KMS-11 (cell line): ENCODE data around the gene KCNG4.

Source experiments
- H2AFZ ChIP-seq: fragments of 200-600 bp; sonication (generic); 2 replicates; pipeline ENCODE4 v1.6.1; 2016; ENCODE audit warnings: antibody characterized with exemption, mixed run types, low read depth
- H3K27ac ChIP-seq: fragments of 200-600 bp; sonication (generic); 2 replicates; pipeline ENCODE4 v1.6.1; 2016; ENCODE audit warnings: mild to moderate bottlenecking, mixed run types
- H3K27me3 ChIP-seq: fragments of 200-600 bp; sonication (generic); 2 replicates; pipeline ENCODE4 v1.6.1; 2017; ENCODE audit warnings: mild to moderate bottlenecking, low read depth, mixed run types, moderate library complexity; ENCODE audit not compliant: insufficient read depth
- H3K36me3 ChIP-seq: fragments of 200-600 bp; sonication (generic); 2 replicates; pipeline ENCODE4 v1.6.1; 2017; ENCODE audit warnings: mild to moderate bottlenecking, mixed run types; ENCODE audit not compliant: insufficient read depth
- H3K4me1 ChIP-seq: fragments of 200-600 bp; sonication (generic); 2 replicates; pipeline ENCODE4 v1.6.1; 2016; ENCODE audit warnings: mild to moderate bottlenecking, low read depth, mixed run types; ENCODE audit not compliant: poor library complexity, severe bottlenecking
- H3K4me2 ChIP-seq: fragments of 200-600 bp; sonication (generic); 2 replicates; pipeline ENCODE4 v1.7.0; 2016; ENCODE audit warnings: mild to moderate bottlenecking, mixed run types
- H3K4me3 ChIP-seq: fragments of 200-600 bp; sonication (generic); IDR thresholded peaks from 2 replicates; pipeline ENCODE4 v1.6.1; 2017; ENCODE audit warnings: low read depth, low read length, mixed read lengths; ENCODE audit not compliant: insufficient read depth
- H3K79me2 ChIP-seq: fragments of 200-600 bp; sonication (generic); 2 replicates; pipeline ENCODE4 v1.6.1; 2016; ENCODE audit warnings: low read depth, mixed run types; ENCODE audit not compliant: insufficient read depth
- H3K9ac ChIP-seq: fragments of 200-600 bp; sonication (generic); 2 replicates; pipeline ENCODE4 v1.6.1; 2016; ENCODE audit warnings: mild to moderate bottlenecking, mixed run types
- H4K20me1 ChIP-seq: fragments of 200-600 bp; sonication (generic); 2 replicates; pipeline ENCODE4 v1.6.1; 2016; ENCODE audit warnings: mild to moderate bottlenecking, mixed run types; ENCODE audit not compliant: insufficient read depth
- CTCF ChIP-seq: fragments of 200-600 bp; sonication (generic); conservative IDR thresholded peaks from 2 replicates; pipeline ENCODE4 v1.6.1; 2017; ENCODE audit warnings: low read depth, mild to moderate bottlenecking, antibody characterized with exemption, low read length, moderate library complexity, mixed read lengths

The KCNG4 gene

GRCh38 chr16:84239909-84240308 lies at the start of gene KCNG4:
KCNG4 (minus strand) TSS chr16:84240012; CDS start chr16:84237485, 2,527 bp downstream.
- Histone ChIP-seq H3K36me3 (no peaks in the 10 kb centered on the region), H2AFZ (no peak within 1 kb of the TSS), H3K4me1 (no peaks in the 10 kb centered on the region), H3K79me2 (no peaks in the 10 kb centered on the region), H3K27ac (no peak within 1 kb of the TSS), H4K20me1 (no peaks in the 10 kb centered on the region), H3K4me3 (no peak within 1 kb of the TSS), H3K27me3 (peaks cover 69% of the 10 kb centered on the region; the same call in 1 of the 2 replicates), H3K9ac (no peak within 1 kb of the TSS), H3K4me2 (no peak within 1 kb of the TSS)
- TF ChIP-seq CTCF: no peak

- Histone ChIP-seq H3K79me2 (no peaks in the 10 kb centered on the region), H2AFZ (no peak overlapping the region), H4K20me1 (no peaks in the 10 kb centered on the region), H3K27me3 (peaks cover 81% of the 10 kb centered on the region), H3K36me3 (no peaks in the 10 kb centered on the region), H3K4me1 (no peaks in the 10 kb centered on the region), H3K9ac (no peak overlapping the region), H3K4me2 (no peak overlapping the region), H3K4me3 (no peak overlapping the region), H3K27ac (no peak overlapping the region)
- TF ChIP-seq CTCF: no peak
Measured at GRCh38 chr16:84288902-84289301, 49.1 kb upstream of the KCNG4 start.

- Histone ChIP-seq H3K9ac (no peak overlapping the region), H3K36me3 (no peaks in the 10 kb centered on the region), H3K4me1 (no peaks in the 10 kb centered on the region), H3K79me2 (no peaks in the 10 kb centered on the region), H4K20me1 (no peaks in the 10 kb centered on the region), H3K27ac (no peak overlapping the region), H3K27me3 (peaks cover 85% of the 10 kb centered on the region), H3K4me3 (no peak overlapping the region), H3K4me2 (no peak overlapping the region), H2AFZ (no peak overlapping the region)
- TF ChIP-seq CTCF: no peak
Measured at GRCh38 chr16:84286578-84287240, 46.9 kb upstream of the KCNG4 start.

- H4K20me1 ChIP-seq: no peaks in the 10 kb centered on the region
- H3K4me3 ChIP-seq: no peak overlapping the region
- H3K27me3 ChIP-seq: peaks cover 88% of the 10 kb centered on the region
- H2AFZ ChIP-seq: no peak overlapping the region
- H3K36me3 ChIP-seq: no peaks in the 10 kb centered on the region
- TF ChIP-seq CTCF: no peak
- no peak overlapping the region for H3K27ac ChIP-seq
- H3K79me2 ChIP-seq: no peaks in the 10 kb centered on the region
- no peak overlapping the region for H3K9ac ChIP-seq
- no peaks in the 10 kb centered on the region for H3K4me1 ChIP-seq
- no peak overlapping the region for H3K4me2 ChIP-seq
Measured at GRCh38 chr16:84284154-84284722, 44.4 kb upstream of the KCNG4 start.
